Smooth muscle cell (in vitro differentiated cells): Measurements from ENCODE around the gene CFAP107. TPM values are rescaled to one million over a fixed set of nuclear protein-coding genes. Genes with fewer than 3 reads are reported as not detected.
"Not testable (repeated sequence)": the region's sequence is repeated elsewhere in the genome, so short reads cannot be mapped to it uniquely, and the experiment has no call there.

ENCODE experiments used
- DNase-seq: peaks from one replicate; lab custom pipeline; 2025; ENCODE audit not compliant: unreplicated experiment; lab: John Stamatoyannopoulos, UW
- H2AFZ ChIP-seq: fragments of 200-600 bp; sonication (generic); 2 replicates; pipeline ENCODE4 v1.6.0; 2016; ENCODE audit warnings: antibody characterized with exemption, low read depth, mild to moderate bottlenecking
- H3F3A ChIP-seq: fragments of 200-600 bp; sonication (generic); 2 replicates; pipeline ENCODE4 v1.6.0; 2017; ENCODE audit warnings: antibody characterized with exemption, low read depth
- H3K27ac ChIP-seq: fragments of 200-600 bp; sonication (generic); 2 replicates; pipeline ENCODE4 v1.5.1; 2016; ENCODE audit warnings: low read depth, mild to moderate bottlenecking
- H3K27me3 ChIP-seq: fragments of 200-600 bp; sonication (generic); 2 replicates; pipeline ENCODE4 v1.6.1; 2016; ENCODE audit warnings: low read depth, mild to moderate bottlenecking
- H3K36me3 ChIP-seq: fragments of 200-600 bp; sonication (generic); 2 replicates; pipeline ENCODE4 v1.5.1; 2016; ENCODE audit warnings: low read depth
- H3K4me1 ChIP-seq: fragments of 200-600 bp; sonication (generic); 2 replicates; pipeline ENCODE4 v1.5.1; 2016; ENCODE audit warnings: low read depth
- H3K4me2 ChIP-seq: fragments of 200-600 bp; sonication (generic); 2 replicates; pipeline ENCODE4 v1.6.0; 2016; ENCODE audit warnings: mild to moderate bottlenecking
- H3K4me3 ChIP-seq: fragments of 200-600 bp; sonication (generic); 2 replicates; pipeline ENCODE4 v1.5.1; 2016; ENCODE audit warnings: mild to moderate bottlenecking
- H3K79me2 ChIP-seq: fragments of 200-600 bp; sonication (generic); 2 replicates; pipeline ENCODE4 v1.6.0; 2016; ENCODE audit warnings: low read depth, mild to moderate bottlenecking
- H3K9ac ChIP-seq: fragments of 200-600 bp; sonication (generic); 2 replicates; pipeline ENCODE4 v1.6.0; 2016; ENCODE audit warnings: low read depth
- H3K9me3 ChIP-seq: fragments of 200-600 bp; sonication (generic); replicated peaks from 2 replicates; pipeline ENCODE4 v1.5.1; 2016; ENCODE audit warnings: low read depth
- H4K20me1 ChIP-seq: fragments of 200-600 bp; sonication (generic); 2 replicates; pipeline ENCODE4 v1.6.0; 2016; ENCODE audit warnings: low read depth
- CTCF ChIP-seq: fragments of 200-600 bp; sonication (generic); IDR thresholded peaks from 2 replicates; pipeline ENCODE4 v1.5.1; 2017; ENCODE audit warnings: borderline replicate concordance, mild to moderate bottlenecking, antibody characterized with exemption; ENCODE audit not compliant: insufficient read depth, poor library complexity, severe bottlenecking
- WGBS: methylation state at CpG from one replicate; pipeline ENCODE4 v1.1.7; 2016; ENCODE audit warnings: low lambda C conversion rate; 5-methylcytosine and 5-hydroxymethylcytosine counted together
- polyA plus RNA-seq: library from polyadenylated mRNA; unstranded; fragments of >200 nt; fragmentation: Nextera tagmentation; extraction: Ambion mirVana; gene quantifications from 2 replicates; pipeline ENCODE4 v1.2.1, GENCODE V29; 2016
- total RNA-seq: library from RNA; depleted of rRNA; stranded (reverse); fragments of >200 nt; gene quantifications from 2 replicates; pipeline ENCODE4 v1.2.3, GENCODE V29; 2014

The CFAP107 gene
- total and polyA plus RNA-seq, 2 experiments from 2014 or later, result not detected

- Histone ChIP-seq H3K4me1 (no peaks in the 10 kb centered on the region), H4K20me1 (no peaks in the 10 kb centered on the region), H3K36me3 (no peaks in the 10 kb centered on the region), H3K79me2 (no peaks in the 10 kb centered on the region), H3F3A (no peaks in the 10 kb centered on the region), H2AFZ (no peak overlapping the region), H3K9ac (no peak overlapping the region), H3K4me2 (no peak overlapping the region), H3K27ac (no peak overlapping the region), H3K27me3 (no peaks in the 10 kb centered on the region), H3K9me3 (no peaks in the 10 kb centered on the region), H3K4me3 (no peak overlapping the region)
- TF ChIP-seq CTCF, result no peak
- DNase-seq, result no peak
- WGBS, result 77% methylated on average over 2 of the region's 2 CpGs
These were observed 17.6 kb upstream of the CFAP107 start for GRCh38 chr1:12728391-12728790.

GRCh38 chr1:12730156-12730555 lies 15.8 kb upstream of the CFAP107 start:
- Histone ChIP-seq H3K79me2 (no peaks in the 10 kb centered on the region), H3K4me3 (no peak overlapping the region), H3K36me3 (no peaks in the 10 kb centered on the region), H4K20me1 (no peaks in the 10 kb centered on the region), H3K4me2 (no peak overlapping the region), H3K27ac (no peak overlapping the region), H3F3A (no peaks in the 10 kb centered on the region), H3K9me3 (no peaks in the 10 kb centered on the region), H2AFZ (no peak overlapping the region), H3K4me1 (no peaks in the 10 kb centered on the region), H3K9ac (no peak overlapping the region), H3K27me3 (no peaks in the 10 kb centered on the region)
- WGBS, result 81% methylated on average over 1 of the region's 1 CpG
- no peak for TF ChIP-seq CTCF
- DNase-seq, result no peak

- H3K4me1 ChIP-seq, H3K4me3 ChIP-seq, H3K36me3 ChIP-seq, H3K9me3 ChIP-seq, H3K4me2 ChIP-seq, H3K9ac ChIP-seq, H2AFZ ChIP-seq, H3K27ac ChIP-seq, H3K79me2 ChIP-seq, DNase-seq, H3F3A ChIP-seq, H4K20me1 ChIP-seq, H3K27me3 ChIP-seq: not testable (repeated sequence)
- WGBS, result 78% methylated on average over 2 of the region's 2 CpGs
These were observed 14.9 kb upstream of the CFAP107 start for GRCh38 chr1:12731084-12731483.

- WGBS, result 48% methylated on average over 3 of the region's 3 CpGs
- Histone ChIP-seq H3K4me2 (no peak overlapping the region), H2AFZ (no peak overlapping the region), H3K9me3 (no peaks in the 10 kb centered on the region), H3F3A (no peaks in the 10 kb centered on the region), H4K20me1 (no peaks in the 10 kb centered on the region), H3K4me1 (no peaks in the 10 kb centered on the region), H3K36me3 (no peaks in the 10 kb centered on the region), H3K27me3 (no peaks in the 10 kb centered on the region), H3K4me3 (no peak overlapping the region), H3K9ac (no peak overlapping the region), H3K79me2 (no peaks in the 10 kb centered on the region), H3K27ac (no peak overlapping the region)
- DNase-seq, result no peak
- no peak for TF ChIP-seq CTCF
These were observed 11.3 kb upstream of the CFAP107 start for GRCh38 chr1:12734651-12735050.
